ENCODE measurements around the gene BBIP1. TPM values are rescaled to one million over a fixed set of nuclear protein-coding genes. Genes with fewer than 3 reads are reported as not detected.

Gene BBIP1
- total and polyA plus RNA-seq, 9 of the 15 experiments (the other 6 are each of a cell fraction or from before 2014, with no cell fraction given), result 5.2 to 31.0 (median 19.4) TPM

DNA sequence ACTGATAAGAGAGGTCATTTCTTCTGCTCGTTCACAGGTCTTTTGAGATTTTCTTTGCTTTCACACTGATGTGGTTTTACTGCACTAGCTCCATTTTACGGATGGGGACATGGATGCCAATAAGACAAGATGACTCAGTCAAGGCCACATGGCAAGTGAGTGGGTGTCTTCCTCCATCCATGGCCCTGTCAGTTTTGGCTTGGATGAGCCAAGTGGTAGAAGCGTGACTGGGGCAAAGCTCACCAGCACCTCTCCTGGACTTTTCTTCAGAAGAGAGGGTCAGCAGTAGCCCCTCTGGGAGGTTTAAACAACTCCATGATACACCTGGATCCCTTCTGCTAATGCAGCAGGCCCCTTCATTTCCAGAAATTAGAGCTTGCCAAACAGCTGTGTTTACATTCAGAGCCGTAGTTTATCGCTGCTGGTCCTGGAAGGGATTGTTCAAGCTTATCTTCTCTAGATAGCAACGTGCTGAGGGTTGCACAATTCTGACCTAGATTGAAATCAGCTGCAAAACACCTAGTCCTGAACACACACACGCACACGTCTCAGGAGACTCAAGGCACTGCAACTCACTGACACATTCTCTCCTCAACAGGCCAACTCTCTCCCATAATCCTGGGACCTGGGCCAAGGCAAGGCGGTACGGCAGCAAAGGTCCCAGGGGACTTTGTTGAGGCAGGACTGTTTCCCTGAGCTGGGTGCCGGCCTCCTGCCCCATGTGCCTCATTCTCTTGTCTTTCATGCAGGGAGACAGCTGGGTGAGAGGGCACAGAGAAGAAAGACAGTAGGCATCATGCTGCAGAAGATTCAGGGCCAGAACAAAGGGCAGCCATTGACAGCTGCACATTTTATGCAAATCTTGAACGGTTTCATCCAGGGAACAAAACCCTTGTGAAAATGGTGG, 61.5 kb downstream of the BBIP1 start (continued):
- TF ChIP-seq ZMIZ1 (IDR thresholded peaks at IDR 0.05; ENCODE audit: low read depth in 2 of 2, low read length in 2 of 2), result no peak
- TF ChIP-seq ZBTB12 (CRISPR knock-in tag; IDR thresholded peaks at IDR 0.05), result 0 out of 2 replicates have a peak, but pooled peaks have one; percentile 11
- TF ChIP-seq FOXA3 (CRISPR knock-in tag; conservative IDR thresholded peaks at IDR 0.05 in 1 of 2, IDR thresholded peaks at IDR 0.05 in 1 of 2), result peak; percentile 94 to 99; a peak in 3 of 4 replicates
- TF ChIP-seq MXD1 (CRISPR knock-in tag; IDR thresholded peaks at IDR 0.05; ENCODE audit: borderline replicate concordance, poor library complexity, severe bottlenecking), result no peak
- TF ChIP-seq BCOR (IDR thresholded peaks at IDR 0.05), result peak; percentile 58; the same call in 1 of the 2 replicates
- TF ChIP-seq ATF7 (IDR thresholded peaks at IDR 0.05), result peak; percentile 42; the same call in 1 of the 2 replicates
- peak; percentile 83 for TF ChIP-seq BHLHE40 (IDR thresholded peaks at IDR 0.05; ENCODE audit: low read length)
- TF ChIP-seq MNT (conservative IDR thresholded peaks at IDR 0.05), result peak in 1 of 2 experiments; percentile 59; a peak in 2 of 4 replicates
- TF ChIP-seq TCF3 (CRISPR knock-in tag; IDR thresholded peaks at IDR 0.05), result peak; percentile 74
- TF ChIP-seq ZFX (CRISPR knock-in tag; IDR thresholded peaks at IDR 0.05), result peak; percentile 48
- TF ChIP-seq ZNF717 (CRISPR knock-in tag; IDR thresholded peaks at IDR 0.05), result no peak
- TF ChIP-seq, protein P1, sequence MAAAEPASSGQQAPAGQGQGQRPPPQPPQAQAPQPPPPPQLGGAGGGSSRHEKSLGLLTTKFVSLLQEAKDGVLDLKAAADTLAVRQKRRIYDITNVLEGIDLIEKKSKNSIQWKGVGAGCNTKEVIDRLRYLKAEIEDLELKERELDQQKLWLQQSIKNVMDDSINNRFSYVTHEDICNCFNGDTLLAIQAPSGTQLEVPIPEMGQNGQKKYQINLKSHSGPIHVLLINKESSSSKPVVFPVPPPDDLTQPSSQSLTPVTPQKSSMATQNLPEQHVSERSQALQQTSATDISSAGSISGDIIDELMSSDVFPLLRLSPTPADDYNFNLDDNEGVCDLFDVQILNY (CRISPR knock-in tag; IDR thresholded peaks at IDR 0.05), result no peak
- peak; percentile 68; the same call in 1 of the 2 replicates for TF ChIP-seq MTA2 (IDR thresholded peaks at IDR 0.05; ENCODE audit: low read depth)
- peak; percentile 85 for TF ChIP-seq EP300 (IDR thresholded peaks at IDR 0.05; ENCODE audit: low read length)
- TF ChIP-seq, protein P2, sequence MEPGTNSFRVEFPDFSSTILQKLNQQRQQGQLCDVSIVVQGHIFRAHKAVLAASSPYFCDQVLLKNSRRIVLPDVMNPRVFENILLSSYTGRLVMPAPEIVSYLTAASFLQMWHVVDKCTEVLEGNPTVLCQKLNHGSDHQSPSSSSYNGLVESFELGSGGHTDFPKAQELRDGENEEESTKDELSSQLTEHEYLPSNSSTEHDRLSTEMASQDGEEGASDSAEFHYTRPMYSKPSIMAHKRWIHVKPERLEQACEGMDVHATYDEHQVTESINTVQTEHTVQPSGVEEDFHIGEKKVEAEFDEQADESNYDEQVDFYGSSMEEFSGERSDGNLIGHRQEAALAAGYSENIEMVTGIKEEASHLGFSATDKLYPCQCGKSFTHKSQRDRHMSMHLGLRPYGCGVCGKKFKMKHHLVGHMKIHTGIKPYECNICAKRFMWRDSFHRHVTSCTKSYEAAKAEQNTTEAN (CRISPR knock-in tag; IDR thresholded peaks at IDR 0.05), result no peak
- TF ChIP-seq NBN (IDR thresholded peaks at IDR 0.05; ENCODE audit: low read depth), result peak; percentile 79; the same call in 1 of the 2 replicates
- TF ChIP-seq MEF2D (tag; conservative IDR thresholded peaks at IDR 0.05; ENCODE audit: low read depth), result peak; percentile 60; the same call in 1 of the 2 replicates

All from K562 (cell line).